ENCODE data around the gene SLC16A3.

SLC16A3 gene

GRCh38 chr17:82246040-82246364 is 17.2 kb downstream of the SLC16A3 start:
- TF ChIP-seq REST (IDR thresholded peaks at IDR 0.05; ENCODE audit: insufficient read depth in 1 of 2, low read depth in 2 of 2, low read length in 2 of 2) (no peak), POLR2AphosphoS5 (IDR thresholded peaks at IDR 0.05; ENCODE audit: low read depth, low read length) (no peak), SIN3A (IDR thresholded peaks at IDR 0.05; ENCODE audit: borderline replicate concordance, insufficient read depth, low read length) (no peak), TAF1 (IDR thresholded peaks at IDR 0.05; ENCODE audit: borderline replicate concordance, insufficient read depth, low read length) (no peak), FOXP2 (optimal IDR thresholded peaks at IDR 0.05; ENCODE audit: borderline replicate concordance, extremely low read depth, extremely low read length, insufficient read depth) (no peak)

- TF ChIP-seq TAF1 (IDR thresholded peaks at IDR 0.05; ENCODE audit: borderline replicate concordance, insufficient read depth, low read length): no peak
- no peak for TF ChIP-seq SIN3A (IDR thresholded peaks at IDR 0.05; ENCODE audit: borderline replicate concordance, insufficient read depth, low read length)
- TF ChIP-seq POLR2AphosphoS5 (IDR thresholded peaks at IDR 0.05; ENCODE audit: low read depth, low read length): no peak
- no peak for TF ChIP-seq REST (IDR thresholded peaks at IDR 0.05; ENCODE audit: insufficient read depth in 1 of 2, low read depth in 2 of 2, low read length in 2 of 2)
- no peak for TF ChIP-seq FOXP2 (optimal IDR thresholded peaks at IDR 0.05; ENCODE audit: borderline replicate concordance, extremely low read depth, extremely low read length, insufficient read depth)
Observed at GRCh38 chr17:82246365-82247181, 17.7 kb downstream of the SLC16A3 start.

- TF ChIP-seq FOXP2 (optimal IDR thresholded peaks at IDR 0.05; ENCODE audit: borderline replicate concordance, extremely low read depth, extremely low read length, insufficient read depth) (no peak), SIN3A (IDR thresholded peaks at IDR 0.05; ENCODE audit: borderline replicate concordance, insufficient read depth, low read length) (no peak), TAF1 (IDR thresholded peaks at IDR 0.05; ENCODE audit: borderline replicate concordance, insufficient read depth, low read length) (no peak), POLR2AphosphoS5 (IDR thresholded peaks at IDR 0.05; ENCODE audit: low read depth, low read length) (no peak), REST (IDR thresholded peaks at IDR 0.05; ENCODE audit: insufficient read depth in 1 of 2, low read depth in 2 of 2, low read length in 2 of 2) (no peak)
Observed at GRCh38 chr17:82247182-82247823, 18.5 kb downstream of the SLC16A3 start.

- TF ChIP-seq REST (IDR thresholded peaks at IDR 0.05; ENCODE audit: insufficient read depth in 1 of 2, low read depth in 2 of 2, low read length in 2 of 2): no peak
- TF ChIP-seq TAF1 (IDR thresholded peaks at IDR 0.05; ENCODE audit: borderline replicate concordance, insufficient read depth, low read length): no peak
- no peak for TF ChIP-seq SIN3A (IDR thresholded peaks at IDR 0.05; ENCODE audit: borderline replicate concordance, insufficient read depth, low read length)
- TF ChIP-seq POLR2AphosphoS5 (IDR thresholded peaks at IDR 0.05; ENCODE audit: low read depth, low read length): no peak
- TF ChIP-seq FOXP2 (optimal IDR thresholded peaks at IDR 0.05; ENCODE audit: borderline replicate concordance, extremely low read depth, extremely low read length, insufficient read depth): no peak
Observed at GRCh38 chr17:82247856-82248671, 19.2 kb downstream of the SLC16A3 start.

Measured in PFSK-1 (cell line).